CD4-positive, alpha-beta T cell treated with Interferon gamma for 1 hour (primary cell): ENCODE results near the gene URB1.
A peak's percentile ranks its signal among the peaks of the same experiment; 100 is the strongest.
"Not testable (repeated sequence)": the region's sequence is repeated elsewhere in the genome, so short reads cannot be mapped to it uniquely, and the experiment has no call there.

ENCODE experiments used
- DNase-seq: peaks from one replicate; pipeline ENCODE4 v3.0.0-alpha.2; 2020

Gene URB1

GRCh38 chr21:32392880-32393676, at the start of gene URB1:
Gene URB1 (minus strand): TSS chr21:32393012. CDS start chr21:32392910, 102 bp downstream.
- DNase-seq: peak; percentile 92

GRCh38 chr21:32437729-32438128, 44.9 kb upstream of the URB1 start:
- DNase-seq: no peak

- DNase-seq: not testable (repeated sequence)
Observed at GRCh38 chr21:32432982-32433660, 40.3 kb upstream of the URB1 start.

GRCh38 chr21:32427958-32428623, 35.3 kb upstream of the URB1 start:
- DNase-seq: no peak

GRCh38 chr21:32426592-32427051, 33.8 kb upstream of the URB1 start:
- no peak for DNase-seq

- DNase-seq: no peak
Observed at GRCh38 chr21:32426066-32426465, 33.3 kb upstream of the URB1 start.

GRCh38 chr21:32425628-32426027, 32.8 kb upstream of the URB1 start:
- DNase-seq: no peak

- no peak for DNase-seq
Observed at GRCh38 chr21:32424674-32425073, 31.9 kb upstream of the URB1 start.

GRCh38 chr21:32424191-32424535, 31.4 kb upstream of the URB1 start:
- DNase-seq: no peak

- no peak for DNase-seq
Observed at GRCh38 chr21:32423320-32424190, 30.7 kb upstream of the URB1 start.

GRCh38 chr21:32422064-32422463, 29.3 kb upstream of the URB1 start:
- DNase-seq: no peak

- no peak for DNase-seq
Observed at GRCh38 chr21:32418146-32418545, 25.3 kb upstream of the URB1 start.

GRCh38 chr21:32415451-32416398, 22.9 kb upstream of the URB1 start:
- no peak for DNase-seq

GRCh38 chr21:32414579-32415358, 22.0 kb upstream of the URB1 start:
- DNase-seq: no peak

GRCh38 chr21:32413697-32414578, 21.1 kb upstream of the URB1 start:
- DNase-seq: no peak

GRCh38 chr21:32413015-32413504, 20.2 kb upstream of the URB1 start:
- DNase-seq: no peak

GRCh38 chr21:32412162-32413014, 19.6 kb upstream of the URB1 start, which contains the start of gene EVA1C:
Gene EVA1C (plus strand): TSS chr21:32412706. CDS start chr21:32412854, 148 bp downstream.
- DNase-seq: peak; percentile 70
